Measurements from ENCODE around the gene PGAM1. TPM values are rescaled to one million over a fixed set of nuclear protein-coding genes. Genes with fewer than 3 reads are reported as not detected.

Gene PGAM1
- total RNA-seq (2016; rRNA removed; fragmentation: Illumina TruSeq; extraction: Trizol) (354 and 442 TPM in 2 replicates), polyA plus RNA-seq (2011; rRNA removed) (403 and 483 TPM in 2 replicates), polyA minus RNA-seq (2011; rRNA and poly(A)+ RNA removed; ENCODE audit: low replicate concordance) (592 and 624 TPM in 2 replicates), Bru-seq, nascent RNA (percentile 95 among the genes with signal in this experiment), BruChase-seq, experiment 1, labeled RNA remaining after a 6-hour chase (percentile 98 among the genes with signal in this experiment), BruChase-seq, experiment 2, labeled RNA remaining after a 2-hour chase (percentile 95 among the genes with signal in this experiment)
- total RNA-seq (2016; cell fraction: cytosol; rRNA removed; fragmentation: Illumina TruSeq; extraction: Trizol; ENCODE audit: low read depth), result 44.3 and 47.0 TPM in 2 replicates
- 352 and 439 TPM in 2 replicates for total RNA-seq (2016; cell fraction: insoluble cytoplasmic fraction; rRNA removed; fragmentation: Illumina TruSeq; extraction: Trizol)
- 128 and 141 TPM in 2 replicates for total RNA-seq (2016; cell fraction: membrane; rRNA removed; fragmentation: Illumina TruSeq; extraction: Trizol)
- 126 and 144 TPM in 2 replicates for total RNA-seq (2016; cell fraction: nucleus; rRNA removed; fragmentation: Illumina TruSeq; extraction: Trizol)
- 471 and 548 TPM in 2 replicates for polyA plus RNA-seq (2011; cell fraction: cytosol; rRNA removed)
- polyA plus RNA-seq (2011; cell fraction: nucleus; rRNA removed), result 110 and 124 TPM in 2 replicates
- polyA plus RNA-seq (2012), result 318 and 342 TPM in 2 replicates
- polyA plus RNA-seq (2016; cell fraction: cytosol; fragmentation: Illumina TruSeq; extraction: Trizol; ENCODE audit: low read depth), result 50.9 and 54.4 TPM in 2 replicates
- 474 and 488 TPM in 2 replicates for polyA plus RNA-seq (2016; cell fraction: insoluble cytoplasmic fraction; fragmentation: Illumina TruSeq; extraction: Trizol; ENCODE audit: low read depth)
- polyA plus RNA-seq (2016; cell fraction: membrane; fragmentation: Illumina TruSeq; extraction: Trizol; ENCODE audit: low read depth), result 112 and 113 TPM in 2 replicates
- polyA plus RNA-seq (2016; cell fraction: nucleus; fragmentation: Illumina TruSeq; extraction: Trizol; ENCODE audit: insufficient read depth, low read depth), result 181 and 193 TPM in 2 replicates
- 212 and 243 TPM in 2 replicates for polyA minus RNA-seq (2011; cell fraction: cytosol; rRNA and poly(A)+ RNA removed)
- 56.7 and 63.2 TPM in 2 replicates for polyA minus RNA-seq (2011; cell fraction: nucleus; rRNA and poly(A)+ RNA removed)
- long read RNA-seq, experiment 1, transcript PGAM1-201 (4 exons, 1,830 nt), result major isoform, 936 of 1,009 reads
- long read RNA-seq, experiment 1, partial matches to known transcripts, result 62 of 1,009 reads
- long read RNA-seq, experiment 1, other reads (novel, unspliced or antisense), result 10 of 1,009 reads
- long read RNA-seq, experiment 2, transcript PGAM1-201 (4 exons, 1,830 nt), result major isoform, 551 of 699 reads
- long read RNA-seq, experiment 2, partial matches to known transcripts, result 132 of 699 reads
- long read RNA-seq, experiment 2, other reads (novel, unspliced or antisense), result 12 of 699 reads

- H4K20me1 ChIP-seq (ENCODE audit: insufficient read depth, low read length), result peaks cover 31% of the 10 kb centered on the region
- H3K4me3 ChIP-seq (replicated peaks in 1 of 3; ENCODE audit: insufficient read depth in 1 of 3, low read depth in 2 of 3, low read length in 3 of 3), result peak within 1 kb of the TSS; percentile 86 to 98 (median 96)
- ATAC-seq, result peak; percentile 83
- BruUV-seq (replicated peaks), result TSS peak; percentile 67
- peak within 1 kb of the TSS; percentile 95 for H3K4me2 ChIP-seq (ENCODE audit: low read depth, low read length)
- 0% methylated on average over 23 of the region's 90 CpGs for WGBS (ENCODE audit: low lambda C conversion rate)
- H3K79me2 ChIP-seq (ENCODE audit: insufficient read depth, low read length), result peaks cover 40% of the 10 kb centered on the region
- DNase-seq (ENCODE audit: low spot score), result peak; percentile 89
- H3K4me1 ChIP-seq (ENCODE audit: insufficient read depth, low read length), result peaks cover 46% of the 10 kb centered on the region
- H2AFZ ChIP-seq (ENCODE audit: low read length), result peak within 1 kb of the TSS; percentile 72
- FAIRE-seq, result peak; percentile 39
- CTCF ChIA-PET (ENCODE audit: low intra/inter-chr PET ratio, low total read pairs), result interaction anchor here (2.1 kb wide), 1 partner anchor 19 kb away, joined by 14 read pairs; no protein-coding TSS in a partner anchor
- H3K9ac ChIP-seq (ENCODE audit: insufficient read depth, low read depth, low read length), result peak within 1 kb of the TSS; percentile 93
- POLR2A ChIA-PET, result interaction anchor here (0.6 to 1.9 kb wide), 2 partner anchors 18 to 25 kb away, joined by 4 to 5 read pairs; partner anchors contain the start of gene RRP12
- intact Hi-C loops (cut with micrococcal nuclease; ENCODE audit: unreplicated experiment), result loop anchor here (2.0 kb wide), 1 partner anchor 19 kb away; no protein-coding TSS in a partner anchor
- H3K36me3 ChIP-seq (replicated peaks in 1 of 2; ENCODE audit: control insufficient read depth in 1 of 2, insufficient read depth in 2 of 2, low read length in 2 of 2), result peaks cover 1 to 21% of the 10 kb centered on the region in 2 experiments; a peak in 4 of 5 replicates
- in situ Hi-C loops (cut with HindIII; ENCODE audit: extremely low pct_ligation_motif_present, low pct_unique_long_range_greater_than_20kb), result no loop called here
- H3K9me3 ChIP-seq (ENCODE audit: low read length), result no peaks in the 10 kb centered on the region
- H3K27me3 ChIP-seq (ENCODE audit: control insufficient read depth in 1 of 2, insufficient read depth in 2 of 2, low read length in 2 of 2), result no peaks in the 10 kb centered on the region; a peak in 1 of 5 replicates
- peak within 1 kb of the TSS; percentile 89 for H3K27ac ChIP-seq (ENCODE audit: extremely low read length, insufficient read depth, low read length)
- TF ChIP-seq KLF16 (CRISPR knock-in tag; IDR thresholded peaks at IDR 0.05), result peak in 1 of 2 experiments; percentile 53; a peak in 1 of 4 replicates
- TF ChIP-seq TAF15 (IDR thresholded peaks at IDR 0.05; ENCODE audit: low read depth, low read length, poor library complexity, severe bottlenecking), result no peak
- peak; percentile 67; the same call in 1 of the 2 replicates for TF ChIP-seq DMAP1 (CRISPR knock-in tag; IDR thresholded peaks at IDR 0.05)
- TF ChIP-seq PAXIP1 (CRISPR knock-in tag; conservative IDR thresholded peaks at IDR 0.05), result peak; percentile 46; the same call in 1 of the 2 replicates
- TF ChIP-seq ZFP90 (CRISPR knock-in tag; IDR thresholded peaks at IDR 0.05; ENCODE audit: borderline replicate concordance), result peak; percentile 38; the same call in 1 of the 2 replicates
- peak; percentile 50; the same call in 1 of the 2 replicates for TF ChIP-seq SP4 (CRISPR knock-in tag; IDR thresholded peaks at IDR 0.05)
Measured at GRCh38 chr10:97425964-97426775, at the start of gene PGAM1. PGAM1 (plus strand) TSS chr10:97426191; CDS start chr10:97426308, 117 bp downstream.

All from HepG2 (cell line).